ENCODE results near the gene ZNF451.

Gene ZNF451

GRCh38 chr6:57147955-57148858 lies 58.2 kb downstream of the ZNF451 start:
- in situ Hi-C loops (cut with HindIII; ENCODE audit: low sequenced_read_pairs): no loop called here

DNA sequence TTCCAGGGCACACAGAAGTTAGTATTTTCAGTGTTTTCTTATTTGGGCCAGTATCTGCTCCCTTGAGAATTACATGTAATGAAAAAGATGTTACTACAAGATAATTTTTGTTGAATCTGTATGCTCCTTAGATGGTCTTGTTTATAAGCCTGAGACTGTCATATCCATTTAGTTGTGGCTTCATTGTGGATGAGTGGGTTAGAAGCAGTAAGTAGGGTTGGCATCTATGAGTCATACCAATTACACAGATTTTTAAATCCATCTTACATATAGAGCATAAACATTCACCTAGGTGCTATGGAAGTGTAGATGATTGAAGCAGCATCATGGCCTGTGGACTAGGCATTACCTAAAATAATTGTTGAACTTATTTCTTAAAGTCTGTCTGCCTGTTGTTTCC lies 68.7 kb downstream of the ZNF451 start:
- in situ Hi-C loops (cut with HindIII; ENCODE audit: low sequenced_read_pairs): no loop called here

GRCh38 chr6:57159127-57159526 lies 69.1 kb downstream of the ZNF451 start:
- in situ Hi-C loops (cut with HindIII; ENCODE audit: low sequenced_read_pairs): no loop called here

DNA sequence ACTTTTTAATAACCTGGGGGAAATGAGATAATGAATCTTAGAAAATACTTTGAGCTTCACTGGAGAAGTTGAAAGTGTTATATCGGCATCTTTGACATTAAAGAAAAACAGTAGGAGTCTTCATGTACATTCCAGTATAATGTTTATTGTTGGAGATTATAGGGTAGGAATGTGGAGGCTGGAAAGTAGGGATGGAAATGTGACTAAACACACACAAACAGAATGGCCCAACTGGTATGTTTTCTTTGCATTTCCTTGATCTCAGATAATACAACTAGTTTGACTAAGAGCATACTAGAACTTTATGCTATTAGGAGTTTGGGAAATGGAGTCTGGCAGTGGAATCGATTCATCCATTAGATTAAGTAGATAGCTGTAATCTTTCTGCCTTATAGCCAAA lies 72.0 kb downstream of the ZNF451 start:
- in situ Hi-C loops (cut with HindIII; ENCODE audit: low sequenced_read_pairs): no loop called here

DNA sequence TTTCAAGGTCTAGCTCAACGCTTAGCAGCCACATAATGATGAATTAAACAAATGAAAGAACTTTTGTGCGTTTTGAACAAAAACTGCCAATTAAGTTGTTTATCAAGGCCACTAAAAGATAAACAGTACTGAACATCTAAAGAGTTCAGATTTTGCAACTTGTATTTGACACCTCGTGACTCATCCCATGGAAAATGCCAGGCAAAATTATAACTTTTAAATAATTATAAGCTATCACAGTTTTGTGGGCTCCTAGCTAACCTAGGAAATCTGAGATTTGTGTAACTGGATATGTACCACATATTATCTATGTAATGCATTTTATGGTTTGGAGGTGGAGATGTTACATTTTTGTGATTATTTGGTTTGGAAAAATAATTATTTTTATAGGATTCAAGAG lies 72.5 kb downstream of the ZNF451 start:
- in situ Hi-C loops (cut with HindIII; ENCODE audit: low sequenced_read_pairs): no loop called here

DNA sequence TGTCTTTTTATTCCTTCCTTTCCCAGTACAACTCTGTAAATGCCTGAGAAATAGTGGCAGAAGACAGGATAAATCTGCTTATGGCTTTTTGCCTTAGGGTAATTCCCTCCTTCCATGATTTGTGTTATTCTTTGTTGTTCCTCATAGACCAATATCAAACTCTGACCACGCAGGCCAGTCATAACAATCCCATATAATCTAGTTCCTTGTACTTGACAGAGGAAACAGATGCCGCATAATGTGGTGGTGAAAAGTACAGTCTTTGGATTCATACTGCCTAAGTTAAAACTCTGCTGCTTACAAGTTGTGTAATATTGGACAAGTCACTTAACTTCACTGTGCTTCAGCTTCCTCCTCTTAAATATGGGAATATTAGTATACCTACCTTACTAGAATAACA lies 74.0 kb downstream of the ZNF451 start:
- in situ Hi-C loops (cut with HindIII; ENCODE audit: low sequenced_read_pairs): no loop called here

DNA sequence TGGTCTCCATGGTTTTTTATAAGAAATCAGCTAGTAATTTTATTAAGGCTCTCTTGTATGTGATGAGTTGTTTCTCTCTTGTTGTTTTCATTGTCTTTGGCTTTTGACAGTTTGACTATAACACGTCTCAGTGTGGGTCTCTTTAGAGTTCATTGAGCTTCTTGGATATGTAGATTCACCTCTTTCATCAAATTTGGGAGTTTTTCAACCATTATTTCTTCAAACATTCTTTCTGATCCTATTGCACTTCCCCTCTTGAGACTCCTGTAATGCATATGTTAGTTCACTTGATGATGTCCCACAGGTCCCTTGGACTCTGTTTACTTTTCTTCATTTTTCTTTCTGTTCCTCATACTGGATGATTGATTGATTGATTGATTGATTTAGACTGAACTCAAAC lies 75.1 kb downstream of the ZNF451 start:
- in situ Hi-C loops (cut with HindIII; ENCODE audit: low sequenced_read_pairs): no loop called here

DNA sequence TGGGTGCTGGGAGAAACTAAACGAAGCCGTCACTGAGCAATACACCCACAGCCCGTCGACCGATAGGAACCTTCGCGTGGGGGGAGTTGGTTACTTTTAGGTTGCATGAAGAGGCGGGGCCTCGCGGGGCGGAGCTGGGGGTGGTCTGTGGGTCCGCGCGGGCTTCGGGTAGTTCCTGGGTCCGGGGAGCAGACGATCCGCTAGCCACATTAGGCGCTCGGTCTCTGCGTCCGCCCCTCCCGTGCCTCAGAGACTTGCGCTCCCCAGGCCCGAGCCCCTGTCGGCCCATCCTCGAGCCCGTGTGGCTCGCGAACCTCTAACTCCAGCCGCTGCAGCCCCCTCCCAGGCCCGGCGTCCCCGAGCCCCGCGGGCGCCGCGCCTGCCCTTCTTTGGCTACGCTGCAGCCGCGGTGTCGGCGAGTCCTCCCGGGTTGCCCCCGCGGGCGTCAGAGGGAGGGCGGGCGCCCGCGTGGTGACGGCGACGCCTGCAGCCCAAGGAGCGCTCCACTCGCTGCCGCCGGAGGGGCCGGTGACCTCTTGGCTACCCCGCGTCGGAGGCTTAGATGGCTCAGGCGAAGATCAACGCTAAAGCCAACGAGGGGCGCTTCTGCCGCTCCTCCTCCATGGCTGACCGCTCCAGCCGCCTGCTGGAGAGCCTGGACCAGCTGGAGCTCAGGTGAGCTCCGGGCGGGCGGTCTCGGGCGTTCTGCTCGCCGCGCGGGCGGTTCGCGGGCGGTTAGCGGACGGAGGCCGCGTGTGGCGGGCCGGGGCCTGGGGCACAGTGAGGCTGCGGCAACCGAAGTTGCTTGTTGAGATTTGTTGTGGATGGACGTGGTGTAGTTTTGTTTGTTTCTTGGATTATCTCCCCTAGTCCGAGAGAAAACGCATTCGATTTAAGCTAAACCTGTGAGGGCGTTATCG lies 82.4 kb downstream of the ZNF451 start, which contains the start of gene BAG2:
Gene BAG2 (plus strand): TSS at position 191 of the 920 bp plus-strand sequence. CDS start 372 bp downstream, at position 563.
- in situ Hi-C loops (cut with HindIII; ENCODE audit: low sequenced_read_pairs): no loop called here

- in situ Hi-C loops (cut with HindIII; ENCODE audit: low sequenced_read_pairs): no loop called here
These were observed 83.3 kb downstream of the ZNF451 start for GRCh38 chr6:57173056-57173885.

DNA sequence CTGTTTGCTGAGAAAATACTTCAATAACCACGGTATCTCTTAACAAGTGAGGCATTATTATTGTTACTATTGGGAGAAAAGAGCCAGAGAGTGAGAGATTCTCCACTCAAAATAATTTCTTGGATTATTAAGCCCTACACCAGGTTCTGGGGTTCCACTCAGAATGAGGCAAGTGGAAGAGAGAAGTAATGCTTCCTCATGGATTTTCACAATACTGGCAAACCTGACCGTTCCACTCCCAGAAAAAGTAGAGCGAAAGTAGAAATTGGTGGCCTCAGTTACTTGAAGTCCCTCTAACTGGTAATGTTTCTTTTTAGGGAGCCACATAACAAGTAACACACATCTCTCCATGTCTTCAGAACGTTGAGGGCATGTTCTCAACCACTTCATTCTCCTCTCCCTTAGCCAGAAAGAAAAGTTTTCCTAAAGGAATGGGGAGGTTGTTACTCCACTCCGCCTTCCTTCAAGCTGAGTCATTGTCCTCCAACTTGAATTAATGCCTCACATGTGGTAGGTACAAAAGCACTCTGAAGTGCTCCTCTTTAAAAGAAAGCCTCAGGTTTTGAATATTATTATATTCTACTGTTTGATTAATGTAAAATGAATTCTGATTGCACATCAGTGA lies 84.0 kb downstream of the ZNF451 start:
- in situ Hi-C loops (cut with HindIII; ENCODE audit: low sequenced_read_pairs): no loop called here

GRCh38 chr6:57174511-57174907 lies 84.5 kb downstream of the ZNF451 start:
- in situ Hi-C loops (cut with HindIII; ENCODE audit: low sequenced_read_pairs): no loop called here

DNA sequence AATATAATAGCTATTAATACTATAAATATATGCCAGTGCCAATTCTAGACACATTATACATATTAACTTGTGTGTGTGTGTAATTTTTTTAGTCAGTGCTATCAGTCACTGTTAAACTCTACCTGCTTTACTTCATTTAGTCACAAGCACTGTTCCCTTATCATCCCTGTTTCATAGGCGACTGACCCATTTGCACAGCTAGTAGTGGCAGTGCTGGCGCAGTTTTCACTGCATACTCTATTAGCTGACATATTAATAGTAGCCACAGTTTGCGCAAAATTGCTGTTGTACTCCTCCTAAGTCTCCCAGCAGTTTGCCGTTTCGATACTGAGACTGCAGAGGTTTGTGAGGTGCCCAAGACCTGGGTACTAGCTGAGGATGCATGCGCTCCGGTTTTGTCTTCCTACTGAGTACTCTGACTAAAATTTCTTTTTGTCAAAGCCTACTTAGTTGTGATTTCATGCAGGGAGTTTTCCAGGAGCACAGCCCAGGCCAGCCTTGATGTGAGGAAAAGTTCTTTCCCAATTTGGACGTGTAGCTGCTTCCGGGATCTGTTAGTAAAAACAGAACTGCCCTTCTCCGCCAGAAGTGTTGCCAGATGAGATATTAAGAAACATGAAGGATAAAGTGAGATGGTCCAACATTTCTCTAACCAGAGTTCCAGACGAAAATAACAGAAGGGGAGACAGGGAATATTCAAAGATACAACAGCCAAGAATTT lies 87.7 kb downstream of the ZNF451 start:
- in situ Hi-C loops (cut with HindIII; ENCODE audit: low sequenced_read_pairs): no loop called here

- in situ Hi-C loops (cut with HindIII; ENCODE audit: low sequenced_read_pairs): no loop called here
These were observed 90.6 kb downstream of the ZNF451 start for GRCh38 chr6:57180596-57180995.

DNA sequence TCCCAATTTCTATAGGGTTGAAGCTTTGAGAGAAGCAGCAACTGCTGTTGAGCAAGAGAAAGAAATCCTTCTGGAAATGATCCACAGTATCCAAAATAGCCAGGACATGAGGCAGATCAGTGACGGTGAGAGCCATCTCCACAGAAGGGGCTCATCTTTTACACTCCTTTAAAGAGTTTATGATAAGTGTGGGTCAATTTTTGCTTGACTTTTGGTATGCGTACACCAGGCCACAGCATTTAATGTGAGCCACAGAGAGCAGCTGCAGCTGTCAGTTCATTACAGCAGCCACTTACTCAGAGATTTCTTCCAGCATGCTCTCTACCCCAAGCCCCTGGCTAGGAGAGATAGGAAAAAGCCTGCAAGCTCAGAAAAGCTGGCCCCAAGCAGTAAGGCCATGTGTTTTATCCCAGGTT lies 92.0 kb downstream of the ZNF451 start:
- in situ Hi-C loops (cut with HindIII; ENCODE audit: low sequenced_read_pairs): no loop called here

DNA sequence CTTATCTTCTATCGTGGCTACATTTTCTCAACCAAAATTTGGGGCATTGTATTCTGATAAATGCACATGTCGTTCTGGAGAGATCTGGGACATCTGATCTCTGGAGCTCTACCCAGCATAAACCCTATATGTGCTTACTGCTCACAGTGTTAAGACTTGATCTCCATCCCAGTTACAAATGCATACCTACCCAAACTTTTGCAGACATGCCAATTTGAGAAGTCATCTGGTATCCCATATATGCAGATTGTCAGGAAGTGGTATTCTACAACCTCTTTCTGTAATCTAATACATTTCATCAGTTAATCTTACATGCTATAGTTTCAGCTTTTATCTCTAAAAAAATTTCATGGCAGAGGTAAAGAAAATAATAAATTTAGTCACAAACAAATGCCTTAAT lies 93.3 kb downstream of the ZNF451 start:
- in situ Hi-C loops (cut with HindIII; ENCODE audit: low sequenced_read_pairs): no loop called here

- in situ Hi-C loops (cut with HindIII; ENCODE audit: low sequenced_read_pairs): no loop called here
These were observed 100.2 kb downstream of the ZNF451 start for GRCh38 chr6:57190140-57190539.

- in situ Hi-C loops (cut with HindIII; ENCODE audit: low sequenced_read_pairs): no loop called here
These were observed 103.2 kb downstream of the ZNF451 start for GRCh38 chr6:57193177-57193576.

DNA sequence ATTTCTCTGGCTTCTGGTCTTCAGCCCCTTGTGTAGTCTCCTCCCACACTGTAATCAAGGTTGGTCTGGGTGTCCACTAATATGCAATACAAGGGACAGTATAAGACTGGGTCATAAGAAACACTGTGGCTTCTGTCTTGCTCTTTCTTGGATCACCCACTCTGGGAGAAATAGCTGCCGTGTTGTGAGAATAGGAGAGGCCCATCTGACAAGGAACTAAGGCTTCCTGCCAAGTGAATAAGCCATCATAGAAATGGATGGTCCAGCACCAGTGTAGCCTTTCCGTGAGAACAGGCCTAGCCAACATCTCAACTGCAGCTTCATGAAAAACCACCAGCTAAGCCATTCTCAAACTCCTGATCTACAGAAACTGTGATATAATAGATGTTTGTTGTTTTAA lies 105.5 kb downstream of the ZNF451 start:
- in situ Hi-C loops (cut with HindIII; ENCODE audit: low sequenced_read_pairs): no loop called here

DNA sequence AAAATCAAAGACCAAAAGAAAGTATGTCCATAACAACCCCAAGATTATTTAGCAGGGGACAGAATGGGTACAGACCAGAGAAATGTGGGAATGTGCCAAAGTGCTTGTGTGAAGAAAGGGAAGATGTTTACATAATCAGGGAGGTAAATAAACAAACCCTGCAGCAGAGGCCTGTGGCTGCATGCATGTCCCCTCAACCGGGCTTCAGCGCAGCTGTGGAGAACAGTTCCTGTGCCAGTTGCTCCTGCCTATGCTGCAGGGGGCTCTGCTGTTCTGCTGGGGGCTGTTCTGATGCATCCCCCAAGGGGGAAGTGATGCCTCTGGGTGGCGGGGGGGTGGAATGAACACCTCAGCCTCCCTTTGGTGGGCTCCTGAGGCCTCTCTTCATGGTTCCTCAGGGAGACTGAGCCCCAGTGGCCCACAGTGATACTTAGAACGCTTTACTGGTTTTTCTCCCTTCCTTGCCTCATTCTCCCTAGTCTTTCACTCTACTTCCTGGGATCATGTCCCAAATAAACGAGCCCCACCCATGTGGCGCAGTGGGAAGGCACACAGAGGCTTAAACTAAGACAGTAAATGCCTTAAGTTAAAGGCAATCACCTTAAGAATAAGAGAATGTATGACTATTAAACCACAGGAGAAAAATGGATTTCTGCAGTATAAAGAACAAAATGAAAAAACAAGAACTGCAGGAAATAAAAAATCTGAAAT lies 109.1 kb downstream of the ZNF451 start:
- in situ Hi-C loops (cut with HindIII; ENCODE audit: low sequenced_read_pairs): no loop called here

Data from DLD1 (cell line).